ENCODE results near the gene EFCAB6.

Gene EFCAB6

DNA sequence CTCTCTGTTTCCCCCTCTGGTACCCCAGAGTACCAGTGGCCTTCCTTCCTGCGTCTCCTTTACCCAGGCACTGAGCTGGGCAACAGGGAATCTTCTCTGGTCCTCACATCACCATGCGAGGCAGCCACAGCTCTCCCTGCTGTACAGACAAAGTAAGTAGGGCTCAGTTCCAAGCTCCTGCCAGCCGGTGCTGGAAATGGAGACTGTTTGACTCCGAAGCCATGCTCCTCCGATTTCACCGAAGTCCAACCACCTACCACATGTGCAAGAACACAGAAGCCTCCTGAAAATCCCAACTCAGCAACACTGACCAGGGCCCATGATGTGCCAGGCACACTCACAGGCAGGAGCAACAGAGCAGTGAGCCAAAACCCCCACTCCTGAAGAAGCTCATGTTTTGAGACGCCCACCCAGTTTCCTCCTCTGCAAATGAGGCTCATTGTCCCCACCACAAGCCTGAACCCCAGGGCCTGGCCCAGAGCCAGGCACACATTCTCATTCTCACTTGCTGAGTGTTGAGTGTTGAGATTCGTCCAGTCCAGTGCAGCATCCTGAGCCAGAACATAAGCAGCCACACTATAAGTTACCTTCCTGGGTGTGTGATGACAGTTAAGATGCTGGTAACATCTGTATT, 244.3 kb downstream of the EFCAB6 start:
- no peak for DNase-seq

DNA sequence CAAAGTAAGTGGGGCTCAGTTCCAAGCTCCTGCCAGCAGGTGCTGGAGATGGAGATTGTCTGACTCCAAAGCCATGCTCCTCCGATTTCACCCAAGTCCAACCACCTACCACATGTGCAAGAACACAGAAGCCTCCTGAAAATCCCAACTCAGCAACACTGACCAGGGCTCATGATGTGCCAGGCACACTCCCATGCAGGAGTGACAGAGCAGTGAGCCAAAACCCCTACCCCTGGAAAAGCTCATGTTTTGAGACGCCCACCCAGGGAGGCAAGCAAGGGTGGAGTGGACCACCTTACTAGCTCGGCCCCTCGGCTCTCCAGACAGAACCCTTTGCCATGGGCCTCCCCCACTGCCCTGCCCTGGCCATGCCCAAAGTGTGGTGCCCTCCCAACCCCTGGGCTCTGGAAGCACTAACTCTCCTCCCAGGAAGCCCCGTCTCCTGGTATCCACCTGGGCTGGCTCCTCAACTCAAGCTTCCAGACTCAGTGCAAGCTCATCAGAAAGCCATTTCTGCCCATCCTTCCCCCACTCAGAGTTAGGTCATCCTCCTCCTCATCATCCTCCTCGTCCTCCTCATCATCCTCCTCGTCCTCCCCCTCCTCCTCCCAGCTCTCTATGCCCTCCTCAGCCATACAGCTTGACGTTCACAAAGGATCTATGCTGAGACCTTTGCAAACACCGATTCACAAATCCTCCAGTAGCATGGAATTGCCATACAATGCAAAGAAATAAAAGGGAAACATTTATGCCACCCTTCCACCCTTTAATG, 245.4 kb downstream of the EFCAB6 start:
- no peak for DNase-seq

DNA sequence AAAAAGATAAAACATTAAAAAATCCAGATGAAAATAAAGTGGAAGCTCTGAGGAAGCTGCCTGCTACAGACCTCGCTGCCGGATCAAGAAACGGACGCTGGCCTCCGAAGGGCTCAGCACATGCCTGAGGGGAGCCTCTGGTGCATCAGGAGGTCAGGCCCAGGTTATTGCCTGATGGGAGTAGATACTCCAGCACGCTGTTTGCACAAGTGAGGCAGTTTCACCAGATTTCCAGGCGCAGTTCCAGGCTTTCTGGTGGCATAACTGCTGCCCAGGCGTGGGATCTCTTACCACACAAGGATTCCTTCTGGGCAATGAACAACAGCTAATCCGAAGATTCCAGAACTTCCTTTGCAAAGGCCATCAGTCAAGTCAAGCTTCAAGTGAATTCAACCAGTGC, 246.1 kb downstream of the EFCAB6 start:
- DNase-seq: no peak

DNA sequence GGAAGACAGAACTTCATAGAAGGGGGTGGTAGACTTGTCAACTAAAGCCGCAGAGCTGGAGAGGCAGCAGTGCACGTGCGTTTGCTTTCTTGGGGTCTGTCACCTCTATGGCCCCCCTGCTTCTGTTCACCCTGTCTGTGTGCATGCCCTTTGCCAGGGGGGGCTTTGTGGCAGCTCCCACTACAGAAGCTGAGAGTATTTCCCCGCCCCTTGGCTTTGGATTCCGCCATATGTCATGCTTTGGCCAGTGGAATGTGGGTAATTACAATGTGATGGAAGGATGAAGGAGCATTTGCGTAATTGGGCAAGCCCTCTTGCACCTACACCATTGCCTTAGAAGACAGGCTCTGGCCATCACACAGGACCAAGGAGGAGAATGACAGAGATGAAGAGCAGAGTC, 247.2 kb downstream of the EFCAB6 start:
- DNase-seq: no peak

DNA sequence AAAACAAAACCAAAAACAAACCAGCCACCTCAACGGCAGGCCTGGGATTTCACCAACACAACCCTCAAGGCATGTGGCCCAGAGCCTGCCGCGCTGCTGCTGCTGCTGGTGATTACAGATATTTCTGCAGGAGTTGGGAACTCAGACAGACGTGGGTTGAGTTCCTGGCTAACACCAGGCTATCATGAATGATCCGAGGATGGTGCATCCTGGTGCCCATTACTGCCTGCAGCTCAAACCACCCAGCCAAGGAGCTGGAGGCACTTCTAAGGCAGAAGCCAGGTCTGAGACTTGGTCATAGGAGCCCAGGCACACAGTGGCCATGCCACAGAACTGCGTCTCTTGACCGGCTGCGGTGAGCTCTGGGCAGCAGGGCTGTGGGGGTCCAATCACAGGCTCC, 248.5 kb downstream of the EFCAB6 start:
- no peak for DNase-seq

DNA sequence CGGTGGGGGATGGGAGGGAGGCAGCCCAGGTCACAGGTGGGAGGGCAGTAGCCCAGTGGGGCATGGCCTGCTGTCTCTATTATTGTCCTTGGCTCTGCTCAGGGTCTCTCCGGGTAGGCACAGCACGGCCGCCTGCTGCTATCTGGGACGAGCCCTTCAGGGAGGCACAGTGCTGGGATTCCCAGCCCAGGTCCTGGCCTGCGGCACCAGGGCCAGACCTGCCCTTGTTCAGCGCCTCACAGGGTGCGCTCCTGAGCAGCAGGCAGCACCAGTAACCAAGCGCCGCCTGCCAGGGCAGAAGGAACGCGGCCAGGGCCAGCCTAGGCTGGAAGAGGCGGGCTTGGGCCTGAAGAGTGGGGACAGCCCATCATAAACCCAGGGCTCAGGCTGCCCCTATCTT, 249.3 kb downstream of the EFCAB6 start:
- DNase-seq: no peak

DNA sequence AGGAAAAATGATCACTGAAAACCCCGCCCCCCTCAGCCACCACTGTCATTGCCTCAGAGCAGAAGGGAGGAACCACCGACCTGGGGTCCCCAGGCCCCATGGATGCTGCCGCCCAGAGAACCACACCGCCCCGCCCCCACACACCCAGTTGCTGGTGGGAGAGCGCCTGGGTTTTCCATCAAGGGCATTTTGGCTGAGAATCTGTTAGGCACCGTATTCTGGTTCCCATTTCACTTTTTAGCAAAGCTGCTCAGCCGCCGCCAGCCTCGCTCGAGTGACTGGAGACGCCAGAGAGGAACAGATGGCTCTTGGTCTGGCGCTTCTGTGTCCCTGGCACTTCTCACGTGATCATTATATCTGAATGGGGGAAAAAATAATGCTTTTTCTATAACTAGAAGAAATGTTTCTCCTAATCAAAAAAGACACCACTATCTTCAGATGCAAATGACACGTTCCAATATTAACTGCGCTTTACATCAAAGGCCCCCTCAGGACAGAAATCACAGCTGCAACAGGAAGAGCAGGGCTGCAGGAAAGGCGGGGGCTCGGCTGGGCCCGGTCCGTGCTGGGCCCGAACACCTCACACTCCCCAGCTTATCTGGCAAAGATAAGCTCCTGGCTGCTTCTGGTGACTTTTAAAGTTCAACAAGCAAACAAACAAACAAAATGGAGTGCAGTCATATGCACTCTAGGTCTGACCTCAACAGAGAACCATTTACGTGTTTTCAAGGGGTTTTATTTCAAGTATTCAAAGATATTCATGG, 250.5 kb downstream of the EFCAB6 start:
- no peak for DNase-seq

DNA sequence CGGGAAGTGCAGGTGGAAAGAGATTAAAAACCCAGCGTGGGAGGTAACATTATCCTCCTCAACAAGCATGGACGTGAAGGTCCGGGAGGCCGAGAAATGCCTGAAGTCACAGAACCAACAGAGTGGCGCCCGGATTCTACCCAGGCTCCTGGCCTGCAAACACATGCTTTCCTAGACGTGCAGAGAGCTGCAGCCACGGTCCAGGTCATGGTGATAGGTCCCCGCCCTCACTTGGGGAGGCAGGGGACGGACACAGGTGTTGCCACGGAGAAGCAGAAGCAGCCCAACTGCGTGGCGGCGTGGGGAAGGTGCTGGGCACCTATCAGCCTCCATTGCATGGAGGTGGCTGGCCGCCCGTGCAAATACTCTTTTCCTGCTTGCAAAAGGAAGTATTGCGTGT, 251.5 kb downstream of the EFCAB6 start:
- no peak for DNase-seq

DNA sequence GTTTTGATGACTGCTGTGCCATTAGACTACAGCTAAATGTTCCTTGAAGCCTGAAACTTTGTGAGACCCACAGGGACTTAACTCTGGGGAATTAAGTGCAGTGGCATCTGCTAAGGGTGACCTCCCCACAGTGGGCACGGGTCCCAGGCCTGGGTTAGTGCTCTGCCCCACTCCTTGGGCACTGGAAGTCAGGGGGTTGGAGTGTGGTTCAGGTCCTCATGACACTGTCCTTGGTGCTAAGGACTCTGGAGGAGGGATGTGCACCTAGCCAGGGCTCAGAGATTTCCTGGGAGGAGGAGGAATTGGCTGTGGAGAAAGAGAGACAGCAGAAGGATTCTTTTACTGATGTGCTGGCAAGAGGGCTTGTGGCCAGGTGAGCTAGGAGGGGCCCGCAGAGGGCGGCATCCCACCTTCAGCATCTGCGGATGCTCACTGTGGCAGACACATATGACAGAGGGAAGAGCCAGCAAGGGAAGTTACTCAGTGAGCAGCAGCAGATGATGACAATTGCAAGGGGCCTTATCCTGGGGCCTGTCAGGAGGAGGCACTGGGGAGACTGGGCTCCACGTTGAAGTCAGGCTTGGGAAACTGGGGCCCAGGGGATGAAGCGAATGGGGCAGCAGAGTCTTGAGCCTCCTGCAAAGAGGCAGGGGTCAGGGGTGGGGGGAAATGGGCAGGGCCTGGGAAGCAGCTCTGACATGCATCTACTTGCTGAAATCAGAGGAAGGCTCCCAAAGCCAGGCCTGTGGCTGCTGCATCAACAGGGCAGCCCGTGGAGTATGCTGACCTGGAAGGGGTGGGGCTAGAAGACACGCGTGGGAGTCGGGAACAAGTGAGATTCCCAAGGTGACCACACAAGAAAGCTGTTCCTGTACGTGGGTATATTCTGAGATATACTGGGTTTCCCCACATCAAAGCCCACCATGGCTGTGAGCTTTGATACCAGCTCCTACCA, 256.3 kb downstream of the EFCAB6 start:
- no peak for DNase-seq

DNA sequence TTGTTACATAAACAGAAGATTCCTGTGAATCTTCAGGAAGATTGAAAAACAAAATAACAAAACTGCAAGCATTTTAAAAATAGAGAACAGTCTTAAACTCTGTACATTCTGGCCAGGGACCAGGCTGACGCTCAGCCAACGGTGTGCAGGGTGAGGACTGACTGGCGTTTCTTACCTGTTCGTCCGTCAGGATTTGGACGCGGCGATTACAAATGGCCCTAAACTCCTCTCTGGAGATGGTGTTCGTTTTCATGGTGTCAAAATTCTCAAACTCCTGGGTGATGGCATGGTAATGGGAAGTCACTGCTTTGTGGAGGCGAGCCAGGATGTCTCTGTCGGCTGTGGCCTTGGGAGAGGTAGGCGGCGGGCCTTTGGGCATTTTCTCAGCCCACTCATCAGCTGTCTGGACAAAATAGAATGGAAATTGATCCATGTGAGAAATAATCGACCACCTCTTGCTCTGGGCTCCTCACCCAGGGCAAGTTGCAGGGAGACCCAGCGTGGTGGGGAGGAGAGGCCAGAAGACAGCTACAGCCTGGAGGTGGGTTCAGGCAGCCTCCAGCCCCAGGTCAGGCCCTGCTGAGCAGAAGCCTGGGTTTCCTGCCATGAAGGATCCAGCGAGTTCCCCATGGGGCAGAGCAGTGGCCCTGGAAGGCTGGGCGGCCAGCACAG, 257.3 kb downstream of the EFCAB6 start:
- DNase-seq: no peak

DNA sequence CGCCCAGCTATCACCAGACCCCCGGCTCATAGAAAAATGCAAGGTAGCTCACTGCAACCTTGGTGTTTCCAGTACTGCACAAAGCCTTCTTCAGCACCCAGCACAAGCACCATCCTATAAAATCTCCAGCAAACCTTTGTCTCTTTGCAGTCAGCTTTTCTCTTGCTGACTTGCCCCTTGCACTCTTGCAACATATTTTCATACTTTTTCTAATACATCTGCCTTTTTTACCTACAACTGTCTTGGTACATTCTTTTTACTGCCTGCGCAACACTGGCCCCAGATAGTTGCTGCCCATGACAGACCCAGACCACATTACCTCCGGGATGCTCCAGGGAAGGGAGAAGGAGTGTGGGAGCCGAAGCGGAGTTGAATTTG, 257.9 kb downstream of the EFCAB6 start:
- no peak for DNase-seq

DNA sequence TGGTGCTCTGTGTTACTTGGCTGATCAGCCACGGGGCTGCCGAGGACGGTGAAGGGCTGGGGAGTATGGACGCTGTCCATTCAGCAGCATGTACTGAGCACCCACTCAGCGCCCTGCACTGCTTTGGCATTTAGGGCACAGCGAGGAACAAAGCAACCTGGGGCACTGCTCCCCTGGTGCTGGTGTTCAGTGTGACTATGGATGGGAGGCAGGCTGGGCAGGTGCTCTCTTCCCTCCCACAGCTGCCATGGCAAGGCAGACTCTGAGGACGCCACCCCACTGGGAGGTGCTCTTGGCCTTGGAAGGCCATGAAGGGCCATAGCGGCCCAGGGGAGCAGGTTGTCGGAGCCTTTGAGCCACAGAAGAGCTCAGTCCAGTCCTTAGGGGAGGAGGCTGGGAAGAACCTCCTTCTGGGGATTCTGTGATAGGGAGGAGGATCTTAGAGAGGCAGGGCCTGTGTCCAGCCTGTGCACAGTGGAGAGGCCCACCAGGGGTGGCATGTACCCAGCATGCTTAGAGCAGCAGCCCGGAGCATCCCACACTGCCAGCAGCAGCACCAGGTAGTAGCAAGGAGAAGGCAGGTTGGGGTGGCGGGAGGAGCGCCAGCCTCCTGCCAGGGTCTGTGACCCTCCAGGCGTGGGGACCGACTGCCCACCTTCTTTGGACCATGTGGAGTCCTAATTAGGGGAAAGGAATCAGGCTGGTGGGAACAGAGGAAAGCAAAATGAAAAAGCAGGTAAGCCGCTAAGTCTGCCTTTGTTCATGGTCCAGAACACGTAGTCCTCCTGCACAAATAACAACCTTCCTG, 258.4 kb downstream of the EFCAB6 start:
- no peak for DNase-seq

DNA sequence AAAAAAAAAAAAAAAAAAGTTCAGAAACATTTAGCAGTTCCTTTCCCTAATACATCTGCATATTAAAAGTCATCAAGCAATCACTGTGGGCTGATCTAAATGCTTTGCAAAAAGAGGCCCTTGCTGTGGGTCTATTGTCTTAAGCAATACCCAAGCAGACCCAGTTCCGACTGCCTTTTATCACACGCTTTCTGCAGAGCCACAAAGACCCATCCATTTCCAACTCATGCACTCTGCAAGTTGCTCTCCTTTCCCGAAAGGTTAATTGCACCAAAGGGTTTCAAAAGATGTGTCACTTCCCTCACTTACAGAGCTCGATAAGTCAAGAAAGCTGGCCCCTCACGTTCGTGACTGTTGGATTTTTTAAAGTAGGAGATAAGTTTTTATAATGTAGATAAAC, 261.4 kb downstream of the EFCAB6 start:
- DNase-seq: no peak

DNA sequence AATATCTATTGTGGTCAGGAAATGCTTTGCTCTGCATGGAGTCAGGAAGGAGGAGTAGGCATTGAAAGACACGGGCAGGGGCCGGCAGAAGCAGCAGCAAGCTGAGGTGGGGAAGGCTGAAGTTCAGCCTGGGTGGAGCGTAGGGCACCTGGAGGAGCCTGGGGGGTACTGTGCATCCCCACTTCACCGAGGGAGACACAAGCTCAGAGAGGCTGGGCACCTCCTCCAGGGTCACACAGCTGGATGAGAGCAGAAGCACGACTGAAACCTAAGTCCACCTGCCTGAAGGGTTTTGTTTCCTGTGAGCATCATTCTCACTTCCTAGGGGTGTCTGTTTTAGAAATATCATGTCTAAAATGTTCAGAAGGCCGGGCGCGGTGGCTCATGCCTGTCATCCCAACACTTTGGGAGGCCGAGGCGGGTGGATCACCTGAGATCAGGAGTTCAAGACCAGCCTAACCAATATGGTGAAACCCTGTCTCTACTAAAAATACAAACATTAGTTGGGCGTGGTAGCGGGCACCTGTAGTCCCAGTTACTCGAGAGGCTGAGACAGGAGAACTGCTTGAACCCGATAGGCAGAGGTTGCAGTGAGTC, 262.0 kb downstream of the EFCAB6 start:
- no peak for DNase-seq

DNA sequence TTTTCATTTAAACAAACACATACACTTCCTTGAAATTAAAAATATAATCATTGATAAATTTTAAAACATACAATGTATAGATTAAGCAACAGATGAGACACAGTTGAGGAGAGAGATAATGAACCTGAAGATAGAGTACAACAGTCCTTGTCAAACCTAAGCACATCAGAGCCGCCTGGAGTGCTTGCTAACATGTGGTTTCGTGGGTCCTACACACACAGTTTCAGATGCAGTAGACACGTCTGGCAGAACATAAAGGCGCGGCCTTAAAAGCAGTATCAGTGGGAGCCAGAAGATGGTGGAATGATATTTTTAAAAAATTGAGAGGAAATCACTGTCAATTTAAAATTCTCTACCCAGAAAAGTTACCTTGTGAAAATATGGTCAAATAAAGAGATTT, 265.9 kb downstream of the EFCAB6 start:
- no peak for DNase-seq

DNA sequence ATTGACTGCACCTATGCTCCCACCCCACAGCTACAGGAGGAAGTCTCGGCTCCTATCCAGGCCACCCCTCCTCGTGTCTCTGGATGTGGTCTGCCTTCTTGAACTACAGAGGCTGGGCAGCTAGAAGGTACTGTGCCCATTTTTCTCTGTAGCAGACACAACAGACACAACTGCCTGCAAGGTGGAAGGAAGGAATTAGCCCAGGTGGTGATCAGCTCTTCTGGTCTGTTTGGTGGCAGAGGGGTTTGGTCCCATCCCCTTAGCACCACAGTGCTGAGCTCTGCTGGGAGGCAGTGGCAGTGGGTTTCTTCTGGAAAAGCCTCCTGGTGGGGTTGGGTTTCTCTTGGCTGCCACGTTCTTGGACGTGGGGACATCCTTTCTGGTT, 267.8 kb downstream of the EFCAB6 start:
- DNase-seq: no peak

DNA sequence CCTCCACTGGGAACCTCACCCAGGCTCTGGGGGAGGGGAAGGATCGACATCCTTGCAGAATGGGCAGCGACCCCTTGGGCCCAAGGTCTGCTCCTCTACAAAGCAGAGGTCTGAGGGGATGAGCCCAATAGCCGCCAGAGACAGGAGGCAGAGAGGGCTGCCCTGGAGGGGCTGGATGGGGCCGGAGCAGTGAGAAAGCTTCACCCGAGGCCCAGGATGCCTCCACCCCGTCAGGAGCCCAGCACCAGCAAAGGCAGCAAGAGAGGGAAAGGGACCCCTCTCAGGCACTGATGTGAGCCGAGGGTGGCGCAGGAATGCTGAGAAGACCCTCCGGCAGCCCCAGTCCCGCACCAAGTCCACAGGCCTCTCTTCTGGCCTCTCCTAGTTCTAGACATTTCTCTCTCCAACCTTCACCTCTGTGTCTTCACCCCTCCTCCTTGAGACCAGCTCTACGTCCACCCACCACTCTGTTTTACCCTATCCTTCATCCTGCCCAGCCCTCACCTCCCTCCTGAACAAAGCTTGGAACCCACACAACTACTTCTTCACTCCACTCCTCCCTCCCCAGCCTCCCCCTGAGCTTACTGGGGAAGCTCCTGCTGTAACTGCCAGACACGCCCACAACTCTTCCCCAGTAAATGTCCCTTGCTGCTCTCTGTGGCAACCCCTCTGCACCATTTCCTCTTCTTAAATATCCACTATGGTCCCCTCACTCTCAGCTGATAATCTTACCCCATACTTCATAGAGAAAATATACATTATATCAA, 268.4 kb downstream of the EFCAB6 start:
- peak in 3 of 4 experiments; percentile 7 to 63 (median 42) for DNase-seq

DNA sequence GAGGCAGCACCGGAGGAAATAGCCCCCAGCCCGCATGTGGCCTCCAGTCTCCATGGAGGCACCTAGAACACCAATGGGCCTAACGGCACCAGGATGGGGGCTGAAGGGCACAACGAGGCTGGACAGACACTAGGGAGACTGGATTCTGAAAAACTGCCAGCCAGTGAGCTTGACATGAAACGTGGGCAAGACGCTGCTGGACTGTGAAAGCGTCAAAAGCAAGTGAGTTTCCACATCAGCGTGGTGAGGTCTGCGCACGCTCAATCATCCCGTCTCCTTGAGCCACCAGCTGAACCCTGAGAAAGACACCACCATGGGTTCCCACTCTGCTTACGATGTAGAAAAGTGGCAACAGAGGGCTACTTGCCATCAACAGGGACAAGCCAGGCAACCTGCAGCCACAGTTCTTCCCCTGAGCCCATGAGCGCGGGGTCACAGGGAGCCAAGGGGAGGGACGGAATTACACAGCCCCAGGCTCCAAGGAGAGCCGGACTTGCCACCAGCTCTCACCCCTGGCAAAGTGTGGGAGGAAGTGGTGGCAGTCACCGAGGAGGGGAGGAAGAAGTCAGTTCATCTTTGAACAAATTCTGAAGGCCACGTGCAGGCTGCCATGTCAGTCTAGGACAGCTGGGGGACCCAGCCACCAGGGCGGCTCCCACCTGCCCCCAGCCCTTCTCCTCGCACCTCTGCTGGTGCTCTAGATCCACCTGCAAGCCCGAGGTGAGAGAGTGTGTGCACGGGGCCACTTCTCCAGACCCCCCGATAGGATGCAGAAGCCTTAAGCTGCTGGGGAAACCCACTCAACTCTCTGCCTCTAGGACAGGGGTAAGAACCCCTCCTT, 269.2 kb downstream of the EFCAB6 start:
- DNase-seq: no peak
